ENCODE measurements around the gene ERC2.

ERC2 gene

DNA sequence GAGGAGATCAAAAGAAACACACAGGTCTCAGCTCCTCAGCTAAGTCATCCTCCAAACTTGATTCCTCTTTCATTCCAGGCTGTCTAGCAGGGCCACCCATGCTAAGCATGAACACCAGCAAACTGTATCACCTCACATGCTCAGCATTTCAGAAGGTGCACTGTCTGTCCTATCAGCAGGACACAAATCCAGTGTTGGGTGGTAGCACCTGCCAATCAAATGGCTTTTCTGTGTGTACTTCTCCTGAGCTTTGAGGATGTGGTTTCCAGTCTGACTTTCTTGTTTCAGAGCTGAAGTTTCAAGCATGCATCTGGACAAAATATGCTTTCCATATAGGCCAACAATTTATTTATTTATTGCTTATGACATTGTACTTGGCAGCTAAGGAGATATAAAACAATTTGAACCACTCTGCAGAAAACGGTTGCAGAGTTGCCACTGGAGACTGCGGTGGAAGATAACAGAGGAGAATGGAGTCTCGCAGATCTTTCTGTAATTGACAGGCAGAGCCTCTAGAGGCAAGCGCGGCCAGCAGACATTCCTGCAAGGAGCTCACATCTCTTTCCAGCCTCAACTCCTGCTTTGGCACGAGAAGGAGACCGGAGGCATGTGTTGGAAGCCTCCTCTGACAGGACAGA lies 814.0 kb downstream of the ERC2 start:
- no peak for DNase-seq

DNA sequence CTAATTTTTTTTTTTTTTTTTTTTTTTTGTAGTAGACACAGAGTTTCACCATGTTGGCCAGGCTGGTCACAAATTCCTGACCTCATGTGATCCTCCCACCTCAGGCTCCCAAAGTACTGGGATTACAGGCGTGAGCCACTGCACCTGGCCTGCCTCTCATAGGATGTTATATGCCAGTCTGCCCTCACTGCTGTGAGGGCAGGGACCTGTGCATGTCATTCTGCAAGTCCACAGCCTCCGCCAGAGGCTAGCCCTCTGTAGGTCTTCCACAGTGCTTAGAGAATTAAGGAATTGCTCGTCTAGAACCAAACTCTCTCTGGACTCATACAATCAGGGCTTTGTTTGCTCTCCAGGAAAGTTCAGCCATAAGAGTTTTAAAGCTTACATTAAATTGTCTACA lies 817.3 kb downstream of the ERC2 start:
- no peak for DNase-seq

DNA sequence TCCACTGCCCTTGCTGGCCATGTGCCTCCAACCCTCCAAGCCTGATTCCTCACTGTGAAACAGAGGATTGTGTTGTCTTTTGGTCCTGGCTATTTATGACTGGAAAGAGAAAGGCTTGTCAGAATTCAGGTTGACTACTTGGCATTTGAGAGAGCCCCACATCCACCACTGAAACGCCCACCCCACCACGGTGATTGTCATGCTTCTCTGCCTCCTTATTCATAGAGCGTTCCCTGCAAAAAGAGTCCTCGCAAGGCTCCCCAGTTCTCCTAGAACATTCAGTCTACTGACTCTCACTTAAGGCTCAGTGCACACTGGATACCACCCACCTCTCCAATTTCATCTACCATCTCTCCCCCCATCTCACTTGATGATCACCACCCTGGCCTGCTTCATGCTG lies 818.3 kb downstream of the ERC2 start:
- no peak for DNase-seq

DNA sequence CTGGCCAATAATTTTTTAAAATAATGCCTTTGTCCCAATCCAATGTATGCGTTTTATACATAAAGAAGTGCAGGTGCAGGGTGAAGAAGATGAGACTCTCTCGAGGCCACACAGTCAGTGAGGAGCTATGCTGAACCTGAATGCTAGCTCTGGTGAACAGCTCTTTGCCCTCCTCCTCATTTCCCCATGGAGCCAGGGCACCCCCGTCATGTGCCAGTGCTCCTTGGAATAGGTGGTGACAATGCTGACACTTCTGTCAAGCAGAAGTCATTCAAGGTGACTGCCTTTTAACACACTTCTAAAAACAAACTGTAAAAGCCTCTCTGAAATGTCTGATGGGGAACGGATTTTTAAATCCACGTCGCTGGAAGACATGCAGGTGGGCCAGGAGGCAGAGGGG lies 818.7 kb downstream of the ERC2 start:
- no peak for DNase-seq

DNA sequence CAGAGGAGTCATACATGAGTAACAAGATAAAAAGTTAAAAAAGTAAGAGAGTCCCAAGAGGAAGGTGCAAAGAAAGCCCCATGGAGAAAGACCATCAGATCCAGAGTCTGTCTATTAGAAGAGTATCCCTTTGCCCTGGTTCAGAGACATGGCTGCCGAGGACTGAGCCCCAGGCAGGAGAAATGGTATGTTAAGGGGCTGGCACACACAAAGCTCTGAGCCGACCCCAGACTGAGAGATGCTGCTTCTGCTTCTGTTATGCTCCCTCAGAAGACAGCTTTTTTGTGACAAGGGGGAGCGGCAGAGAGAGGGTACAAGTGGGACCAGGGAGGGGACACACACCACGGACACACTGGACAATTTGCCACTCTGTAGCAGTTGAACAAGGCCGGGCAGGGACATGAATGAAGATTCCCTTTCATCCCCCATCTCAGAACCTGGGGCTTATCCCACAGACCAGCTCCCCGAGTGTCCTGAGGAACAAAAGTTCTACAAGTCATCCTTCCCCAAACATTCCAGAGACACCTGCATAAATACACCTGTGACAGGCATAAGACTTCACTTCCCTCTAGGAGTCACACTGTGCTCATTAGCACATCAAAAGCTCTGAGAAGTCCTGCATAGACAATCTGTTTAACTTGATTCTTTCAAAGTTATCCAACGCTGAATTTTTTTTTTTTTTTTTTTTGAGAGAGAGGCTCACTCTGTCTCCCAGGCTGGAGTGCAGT lies 819.5 kb downstream of the ERC2 start:
- DNase-seq, result no peak

DNA sequence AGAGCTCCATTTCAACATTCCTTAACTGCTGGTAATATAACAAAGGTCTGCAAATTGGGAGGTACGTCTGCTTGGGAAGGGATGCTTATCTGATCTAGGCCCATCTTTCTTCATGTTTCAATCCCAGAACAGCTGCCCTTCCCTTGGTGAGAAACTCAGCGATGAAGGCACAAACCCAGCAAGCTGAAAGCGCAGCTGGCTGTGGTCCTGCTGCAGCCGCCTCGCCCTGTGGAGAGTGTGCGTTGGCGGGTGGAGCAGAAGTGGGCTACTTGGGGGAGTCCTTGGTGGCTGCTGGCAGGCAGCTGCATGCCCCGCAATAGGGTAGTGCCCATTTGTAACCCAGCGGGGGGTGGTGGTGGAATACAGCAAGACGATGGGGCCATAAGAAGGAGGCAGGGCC lies 820.6 kb downstream of the ERC2 start:
- no peak for DNase-seq

DNA sequence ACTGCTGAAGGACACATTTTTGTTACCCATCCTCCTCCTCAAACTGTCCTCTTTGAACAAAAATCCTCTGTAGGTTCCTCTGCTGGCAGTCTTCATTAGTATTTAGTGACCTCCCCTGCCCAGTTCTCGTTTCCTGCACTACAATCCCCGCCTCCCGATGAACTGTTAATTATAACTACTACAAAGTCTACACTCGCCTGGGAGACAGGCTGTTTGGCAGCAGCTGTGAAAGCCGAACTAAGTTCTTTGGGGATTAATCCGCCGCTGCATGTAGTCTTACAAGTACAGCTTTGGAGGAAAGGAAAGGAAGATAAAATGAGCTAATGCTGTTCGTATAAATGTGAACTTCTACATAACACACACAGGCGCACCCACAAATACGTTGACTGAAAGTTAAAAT lies 821.2 kb downstream of the ERC2 start:
- DNase-seq, result no peak

DNA sequence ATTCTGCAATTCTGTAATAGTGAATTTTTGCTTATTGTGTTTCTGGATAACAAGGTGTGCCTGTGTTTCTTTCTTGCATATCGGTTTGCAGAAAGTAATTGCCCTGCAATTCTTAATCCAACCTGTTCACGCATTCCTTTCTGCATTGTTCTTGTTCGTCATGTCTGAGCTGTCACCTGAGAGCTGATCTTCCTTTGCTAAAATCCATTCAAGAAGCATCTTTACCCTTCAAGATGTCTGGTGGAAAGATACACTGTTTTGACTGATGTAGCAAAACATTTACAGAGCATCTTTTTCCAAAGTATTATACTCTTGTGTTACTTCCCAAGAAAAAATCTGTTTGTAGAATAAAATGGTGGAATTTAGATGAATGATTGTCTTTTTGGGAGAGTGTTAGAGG lies 822.1 kb downstream of the ERC2 start:
- DNase-seq, result no peak

DNA sequence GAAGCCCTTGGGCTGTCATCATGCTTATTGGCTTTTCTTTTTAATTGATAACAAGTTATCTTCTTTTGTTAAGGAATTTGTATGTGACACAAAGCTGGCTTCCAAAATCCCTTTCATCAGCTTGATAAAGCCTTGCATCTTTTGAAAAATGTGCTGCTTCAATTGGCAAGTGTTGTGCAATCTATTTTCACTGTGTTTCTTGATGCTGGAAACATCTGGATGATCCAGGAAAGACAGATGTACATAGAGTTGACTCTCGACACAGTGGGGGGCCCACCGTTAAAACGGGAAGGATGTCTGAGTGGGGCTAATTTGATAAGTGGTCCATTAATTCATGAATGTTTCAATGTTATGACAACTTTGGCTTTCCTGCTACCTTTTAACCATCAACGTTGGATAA lies 822.8 kb downstream of the ERC2 start:
- DNase-seq, result no peak

DNA sequence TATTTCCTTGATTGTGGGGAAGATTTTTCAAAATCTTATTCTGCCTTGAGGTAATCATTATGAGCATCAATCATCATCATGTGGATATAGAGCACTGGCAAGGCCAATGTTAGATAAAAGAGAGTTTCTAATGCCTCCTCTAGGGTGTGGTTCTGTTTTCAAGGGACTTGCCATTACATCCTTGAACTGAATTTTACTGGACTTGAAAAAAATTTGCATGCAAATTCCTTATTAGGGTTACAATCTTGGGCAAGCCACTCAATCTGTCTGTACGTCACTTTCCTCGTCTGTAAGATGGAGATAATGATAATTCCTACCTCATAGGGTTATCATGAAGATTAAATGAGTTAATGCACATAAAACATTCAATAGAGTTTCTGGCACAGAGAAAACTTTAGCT lies 825.0 kb downstream of the ERC2 start:
- DNase-seq, result no peak

DNA sequence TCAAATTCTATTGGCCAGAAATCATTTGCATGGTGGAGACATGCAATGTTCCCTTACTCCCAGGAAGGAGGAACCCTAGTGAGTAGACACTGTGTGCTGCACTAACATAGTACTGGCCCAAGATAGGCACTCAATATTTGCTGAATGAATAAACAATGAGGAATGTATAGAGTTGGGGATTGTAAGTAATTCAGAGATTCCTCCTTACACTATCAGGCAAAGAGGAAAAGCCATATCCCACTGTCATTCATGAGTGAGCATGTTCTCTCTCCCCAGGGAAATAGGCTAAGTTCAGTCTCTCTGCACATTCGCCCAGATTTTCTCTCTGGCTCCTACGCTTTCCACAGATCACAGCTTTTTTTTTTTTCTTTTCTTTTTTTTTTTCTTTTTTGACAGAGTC lies 826.3 kb downstream of the ERC2 start:
- DNase-seq, result no peak

DNA sequence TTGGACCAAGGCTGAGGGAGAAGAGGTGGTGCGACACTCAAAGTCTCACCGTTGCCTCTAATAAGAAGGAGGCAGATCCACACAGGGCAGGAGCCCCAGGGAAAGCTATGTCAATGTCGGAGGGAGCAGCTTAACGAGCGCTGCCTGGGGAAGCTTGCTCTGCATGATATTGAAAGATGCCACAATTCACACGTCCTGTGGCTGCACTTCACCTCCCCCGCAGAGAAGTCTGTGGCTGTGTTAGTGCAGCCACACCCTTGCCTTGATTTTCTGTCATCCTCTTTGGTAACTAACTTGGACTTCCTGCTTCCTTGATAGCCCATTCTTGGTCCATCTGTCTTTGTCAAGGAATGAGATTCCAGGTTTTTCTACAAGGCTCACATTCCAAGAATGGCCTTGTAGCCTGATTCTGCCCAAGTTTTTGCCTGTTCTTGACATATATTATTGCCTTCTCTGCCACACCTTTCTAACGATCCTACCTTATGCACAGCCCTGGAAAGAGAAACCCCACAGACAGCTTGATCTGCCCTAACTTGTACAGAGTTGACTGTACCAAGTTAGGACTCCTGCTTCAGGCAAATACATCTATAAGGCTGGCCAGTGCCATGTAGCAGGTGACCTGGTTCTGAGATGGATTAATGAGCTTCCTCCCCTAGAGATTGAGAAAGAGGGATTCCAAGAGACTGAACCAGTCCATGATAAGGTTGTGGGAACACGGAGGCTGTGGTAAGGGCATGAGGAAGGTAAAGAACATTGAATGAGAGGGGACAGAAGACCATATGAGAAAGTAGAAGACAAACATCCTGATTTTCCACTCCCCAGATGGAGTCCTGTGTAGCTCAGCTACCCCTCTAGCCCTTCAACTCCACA lies 828.1 kb downstream of the ERC2 start:
- no peak for DNase-seq

DNA sequence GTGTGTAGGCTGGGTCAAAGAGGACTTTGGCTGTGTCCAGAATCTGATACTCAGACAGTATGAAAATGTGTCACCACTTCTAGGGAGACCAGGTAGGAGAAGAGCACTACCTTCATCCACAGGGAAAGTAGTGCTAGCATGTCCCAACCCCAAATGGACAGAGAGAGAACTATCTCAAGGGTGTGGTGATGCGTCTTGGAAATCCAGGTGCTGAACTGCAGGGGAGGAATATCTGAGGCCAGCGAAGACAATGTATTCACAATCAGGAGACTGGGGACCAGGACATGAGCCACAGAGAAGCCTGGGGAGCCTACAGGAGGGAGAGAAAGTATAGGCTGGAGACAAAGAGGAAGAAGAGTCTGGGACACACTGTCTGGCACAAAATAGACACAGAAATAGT lies 829.1 kb downstream of the ERC2 start:
- DNase-seq, result no peak

DNA sequence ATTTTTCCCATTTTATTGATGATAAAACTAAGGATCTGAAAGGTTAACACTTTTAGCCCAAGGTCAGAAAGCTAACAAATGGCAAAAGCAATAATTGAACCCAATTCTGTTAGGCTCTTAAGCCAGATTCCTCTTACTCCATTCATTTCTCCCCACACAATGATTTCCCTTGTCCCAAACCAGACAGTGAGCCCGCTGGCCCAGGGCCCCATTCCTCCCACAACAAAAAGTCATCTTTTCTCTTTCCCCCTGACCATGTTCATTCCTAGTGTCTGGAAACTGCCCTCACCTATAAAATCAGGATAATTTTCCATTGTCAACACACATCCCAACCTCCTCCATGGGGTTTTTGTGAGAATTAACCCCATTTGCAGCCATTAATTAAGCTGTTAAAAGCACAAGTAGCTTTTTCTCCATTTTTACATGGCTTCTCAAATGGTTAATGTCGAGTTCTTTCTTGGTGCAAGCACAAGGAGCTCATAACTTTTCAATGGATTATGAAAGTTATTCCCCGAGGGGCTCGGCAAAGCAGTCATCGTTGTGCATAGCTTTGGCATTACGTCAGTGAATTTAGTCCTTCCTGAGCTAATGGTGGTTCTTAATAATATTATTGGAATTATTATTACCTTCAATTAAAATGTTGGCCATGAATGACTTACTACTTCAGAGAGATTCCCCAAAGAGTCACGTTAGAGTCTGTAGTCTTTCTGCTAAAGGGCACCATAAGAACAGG lies 830.2 kb downstream of the ERC2 start:
- no peak for DNase-seq

DNA sequence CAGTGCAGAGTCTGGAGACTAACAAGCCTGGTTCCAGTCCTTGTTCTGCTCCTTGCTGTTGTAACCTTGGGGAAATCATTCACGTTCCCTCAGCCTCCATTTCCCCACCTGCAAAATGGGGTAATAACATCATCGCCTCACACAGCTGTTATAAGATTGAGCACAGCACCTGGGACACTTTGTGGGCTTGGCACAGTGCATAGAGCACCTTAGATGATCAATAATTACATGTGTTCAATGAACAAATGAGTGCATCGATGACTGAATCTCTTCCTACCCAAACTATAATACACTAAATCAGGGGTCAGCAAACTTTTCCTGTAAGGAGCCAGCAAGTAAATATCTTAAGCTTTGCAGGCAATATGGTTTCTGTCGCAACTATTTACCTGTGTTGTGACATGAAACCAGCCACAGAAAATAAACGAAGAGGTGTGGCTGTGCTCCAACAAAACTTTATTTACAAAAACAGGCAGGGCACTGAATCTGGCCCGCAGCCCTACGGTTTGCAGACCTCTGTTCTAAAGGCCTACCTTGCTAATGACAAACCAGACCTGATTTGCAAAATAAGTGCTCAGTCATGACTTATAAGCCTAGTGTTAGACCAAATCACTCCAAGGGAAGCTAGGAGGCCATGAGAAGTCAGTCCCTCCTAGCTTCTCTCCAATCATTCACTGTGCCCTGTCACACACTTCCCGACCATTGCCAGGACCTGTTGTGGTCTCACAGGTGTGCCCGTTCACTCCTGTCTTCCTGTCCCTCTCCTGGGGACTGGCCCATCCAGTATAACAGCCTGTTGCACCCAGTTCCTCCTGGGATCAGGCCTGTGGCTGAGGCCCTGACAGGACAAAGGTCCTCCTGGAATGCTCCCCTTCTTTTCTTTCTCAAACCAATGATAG lies 831.7 kb downstream of the ERC2 start:
- no peak for DNase-seq

DNA sequence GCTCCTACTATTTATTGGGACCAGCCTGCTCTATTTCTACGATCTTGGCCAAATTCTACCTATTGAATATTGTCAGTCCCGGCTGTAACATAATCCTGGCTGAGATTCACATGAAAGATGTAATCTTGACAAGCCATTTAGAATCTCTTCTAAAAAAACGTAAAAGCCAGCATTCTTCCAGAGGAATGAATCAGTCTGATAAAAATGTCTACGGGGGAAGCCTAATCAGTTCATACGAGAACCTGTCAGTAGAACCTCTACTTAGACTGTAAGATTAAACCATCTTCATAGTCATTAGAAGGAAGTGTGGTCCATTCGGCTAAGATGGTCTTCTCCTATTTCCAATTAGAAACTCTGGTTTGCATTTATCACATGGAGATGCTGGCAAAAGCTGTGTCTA lies 833.9 kb downstream of the ERC2 start:
- no peak for DNase-seq

DNA sequence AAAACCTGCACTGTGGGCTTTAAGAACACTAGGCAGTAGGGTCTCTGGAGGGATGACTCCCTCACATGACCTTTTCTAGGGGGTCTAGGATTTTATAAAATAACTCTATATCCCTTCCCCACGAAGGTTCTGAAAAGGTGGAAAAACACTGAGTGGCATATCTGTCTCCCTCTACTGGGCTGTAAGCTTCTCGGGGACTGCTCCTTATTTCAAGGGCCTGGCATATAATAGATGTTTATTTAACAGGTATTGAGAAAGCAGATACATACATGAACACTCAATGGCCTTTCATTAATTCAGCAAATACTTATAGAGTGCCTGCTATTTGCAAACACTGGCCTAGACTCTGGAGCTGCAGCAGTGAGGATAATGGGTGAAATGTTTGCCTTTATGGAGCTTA lies 834.9 kb downstream of the ERC2 start:
- DNase-seq, result no peak

DNA sequence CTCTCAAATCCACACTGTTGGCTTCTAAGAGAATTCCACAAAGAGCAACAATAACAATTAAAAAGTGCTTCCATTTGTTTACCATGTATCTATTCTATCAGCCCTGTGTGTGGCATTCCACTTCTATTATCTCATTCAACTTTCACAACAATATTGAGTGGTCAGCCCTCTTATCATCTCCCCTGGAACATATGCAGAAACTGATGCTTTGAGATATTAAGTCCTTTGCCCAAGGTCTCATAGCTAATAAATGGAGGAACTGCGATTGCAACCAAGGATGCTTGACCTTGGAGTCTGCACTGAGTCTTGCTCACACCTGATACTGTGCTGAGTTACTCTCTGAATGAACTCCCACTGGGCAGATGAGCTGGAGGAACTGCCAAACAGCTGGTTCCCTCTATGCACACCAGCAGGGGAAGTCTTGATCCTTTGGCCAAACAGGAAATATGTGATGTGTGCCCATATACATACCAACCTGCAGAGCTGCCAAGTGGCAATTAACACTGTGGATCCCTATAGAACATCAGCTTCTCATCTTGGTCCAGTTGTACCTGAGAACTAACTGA lies 836.4 kb downstream of the ERC2 start:
- DNase-seq, result no peak

DNA sequence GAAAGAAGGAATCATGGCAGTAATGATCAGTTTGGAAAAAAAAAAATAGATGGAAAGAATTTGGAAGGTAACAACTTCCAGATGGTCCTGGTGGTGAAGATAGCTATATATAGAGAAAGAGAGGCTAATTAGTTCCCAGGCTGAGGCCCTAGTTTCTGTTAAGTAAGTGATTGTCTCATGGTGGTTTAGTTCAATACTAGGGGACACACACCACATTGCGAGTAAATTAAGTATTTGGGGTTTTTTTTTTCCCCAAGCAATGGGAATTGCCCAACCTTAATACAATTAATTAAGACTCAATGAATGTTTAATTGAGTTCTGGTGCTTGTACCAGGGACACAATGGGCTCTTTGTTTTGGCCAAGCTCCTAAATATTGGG lies 837.4 kb downstream of the ERC2 start:
- DNase-seq, result no peak

DNA sequence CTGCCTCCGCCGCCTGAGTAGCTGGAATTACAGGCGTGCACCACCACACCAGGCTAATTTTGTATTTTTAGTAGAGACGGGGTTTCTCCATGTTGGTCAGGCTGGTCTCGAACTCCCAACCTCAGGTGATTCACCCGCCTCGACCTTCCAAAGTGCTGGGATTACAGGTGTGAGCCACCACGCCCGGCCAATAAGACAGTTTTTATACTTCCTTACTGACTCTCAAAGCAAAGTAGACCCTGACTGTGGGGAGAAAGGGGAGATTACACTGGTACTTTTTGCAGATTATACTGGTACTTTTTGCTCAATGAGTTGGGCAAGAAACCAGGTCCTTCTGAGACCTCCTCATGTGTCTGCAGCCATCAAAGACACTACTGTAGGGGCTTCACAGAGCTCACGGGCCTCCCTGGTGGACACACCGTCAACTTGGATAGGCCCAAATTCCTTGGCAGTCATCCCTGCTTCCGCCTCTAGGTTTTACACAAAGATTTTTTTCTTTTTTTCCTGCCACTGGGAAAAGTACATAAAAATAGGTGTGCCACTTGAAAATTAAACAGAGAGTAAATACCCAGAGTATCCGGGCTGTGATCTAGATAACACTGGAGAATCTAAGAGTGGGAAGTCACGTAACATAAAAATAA lies 837.9 kb downstream of the ERC2 start:
- no peak for DNase-seq

DNA sequence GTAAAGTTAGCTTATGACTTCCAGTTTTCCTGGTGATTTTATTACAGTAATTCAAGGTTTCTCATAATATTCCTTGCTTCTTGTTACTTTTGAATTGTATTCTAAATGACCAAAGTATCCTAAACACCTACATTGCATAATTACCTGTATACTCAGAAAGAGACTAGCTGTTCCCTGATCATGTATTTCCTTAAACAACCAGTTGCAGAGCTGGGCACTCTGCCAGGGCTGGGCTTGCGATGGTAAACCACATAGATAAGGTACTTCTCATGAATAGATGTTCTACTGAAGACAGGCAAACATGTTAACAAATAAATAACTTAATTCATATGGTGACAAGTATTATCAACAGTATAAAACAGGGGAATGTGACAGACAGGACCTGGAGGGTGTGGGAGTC lies 838.8 kb downstream of the ERC2 start:
- no peak for DNase-seq

DNA sequence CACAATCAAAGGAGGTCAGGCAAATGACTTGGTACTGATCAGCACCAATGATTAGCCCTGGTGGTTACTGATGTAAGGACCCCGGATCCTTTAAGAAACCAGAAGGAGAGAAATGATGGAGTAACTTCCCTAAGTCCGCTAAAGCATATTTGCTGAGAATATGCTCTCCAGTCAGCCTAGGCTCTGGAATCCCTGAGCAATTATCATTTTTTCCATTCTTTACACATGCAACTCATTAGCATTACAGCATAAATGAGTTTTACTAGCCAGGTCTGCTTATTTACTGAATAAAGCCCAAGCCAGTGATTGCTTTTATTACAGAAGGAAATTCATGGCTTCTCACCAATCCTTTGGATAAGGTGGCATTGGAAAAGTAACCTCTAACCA lies 842.0 kb downstream of the ERC2 start:
- no peak for DNase-seq

Measured in stimulated activated CD4-positive, alpha-beta T cell treated with anti-CD3 and anti-CD28 coated beads, Interleukin-2, amount 100 ng/mL, for 24 hours (primary cell).